ENCODE results near the gene PCDHB4.
"Not testable (repeated sequence)": the region's sequence is repeated elsewhere in the genome, so short reads cannot be mapped to it uniquely, and the experiment has no call there.

PCDHB4 gene

DNA sequence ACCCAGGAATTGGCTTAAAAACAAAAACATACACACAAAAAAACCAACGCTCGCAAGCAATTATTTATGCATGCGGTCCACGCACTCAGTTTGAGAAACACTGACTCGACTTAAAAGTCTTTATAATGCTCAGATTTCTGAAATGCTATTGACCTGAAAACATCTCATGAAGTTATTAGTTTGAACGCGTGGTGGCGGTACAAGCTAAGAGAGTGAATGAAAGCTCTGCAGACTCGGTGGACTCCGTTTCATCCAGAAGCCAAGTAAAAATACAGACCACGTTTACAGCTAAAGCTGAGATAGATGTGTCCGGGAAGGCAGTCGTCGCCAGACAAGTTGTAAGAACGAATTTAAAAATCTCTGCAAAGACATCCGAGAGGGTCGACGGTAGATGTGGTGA is 28.2 kb downstream of the PCDHB4 start, which contains the start of gene PCDHB6:
PCDHB6 (plus strand) TSS at position 246 of the 400 bp plus-strand sequence. CDS start 201 bp downstream, outside the sequence.
- no peak for DNase-seq
- Histone ChIP-seq H3K4me3 (ENCODE audit: insufficient read depth, low read depth, low read length, poor library complexity, severe bottlenecking) (no peak within 1 kb of the TSS), H3K36me3 (ENCODE audit: control insufficient read depth, insufficient read depth, low read length) (no peaks in the 10 kb centered on the region), H3K4me1 (ENCODE audit: control insufficient read depth, insufficient read depth, low read length, poor library complexity, severe bottlenecking) (no peaks in the 10 kb centered on the region), H3K27ac (ENCODE audit: insufficient read depth, low read length, poor library complexity, severe bottlenecking) (no peak within 1 kb of the TSS), H3K27me3 (replicated peaks; ENCODE audit: control insufficient read depth, insufficient read depth, low read length, poor library complexity, severe bottlenecking) (peaks cover 8% of the 10 kb centered on the region), H3K9me3 (ENCODE audit: control insufficient read depth, low read length) (no peaks in the 10 kb centered on the region)

DNA sequence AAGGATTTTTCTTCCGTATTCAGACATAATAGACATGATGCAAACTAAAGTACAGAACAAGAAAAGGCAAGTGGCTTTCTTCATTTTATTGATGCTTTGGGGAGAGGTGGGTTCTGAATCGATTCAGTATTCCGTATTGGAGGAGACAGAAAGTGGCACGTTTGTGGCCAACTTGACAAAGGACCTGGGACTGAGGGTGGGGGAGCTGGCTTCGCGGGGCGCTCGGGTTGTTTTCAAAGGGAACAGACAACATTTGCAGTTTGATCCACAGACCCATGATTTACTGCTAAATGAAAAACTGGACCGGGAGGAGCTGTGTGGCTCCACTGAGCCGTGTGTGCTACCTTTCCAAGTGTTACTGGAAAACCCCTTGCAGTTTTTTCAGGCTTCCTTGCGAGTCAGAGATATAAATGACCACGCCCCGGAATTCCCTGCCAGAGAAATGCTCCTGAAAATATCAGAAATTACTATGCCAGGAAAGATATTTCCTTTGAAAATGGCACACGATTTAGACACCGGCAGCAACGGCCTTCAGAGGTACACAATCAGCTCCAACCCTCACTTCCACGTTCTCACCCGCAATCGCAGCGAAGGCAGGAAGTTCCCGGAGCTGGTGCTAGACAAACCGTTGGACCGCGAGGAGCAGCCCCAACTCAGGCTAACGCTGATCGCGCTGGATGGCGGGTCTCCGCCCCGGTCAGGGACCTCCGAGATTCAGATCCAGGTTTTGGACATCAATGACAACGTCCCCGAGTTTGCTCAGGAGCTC is 28.8 kb downstream of the PCDHB4 start:
- no peaks in the 10 kb centered on the region for H3K4me1 ChIP-seq (ENCODE audit: control insufficient read depth, insufficient read depth, low read length, poor library complexity, severe bottlenecking)
- H3K27ac ChIP-seq (ENCODE audit: insufficient read depth, low read length, poor library complexity, severe bottlenecking), result no peak overlapping the region
- H3K9me3 ChIP-seq (ENCODE audit: control insufficient read depth, low read length), result no peaks in the 10 kb centered on the region
- no peak overlapping the region for H3K4me3 ChIP-seq (ENCODE audit: insufficient read depth, low read depth, low read length, poor library complexity, severe bottlenecking)
- H3K36me3 ChIP-seq (ENCODE audit: control insufficient read depth, insufficient read depth, low read length), result no peaks in the 10 kb centered on the region
- DNase-seq, result no peak
- peaks cover 8% of the 10 kb centered on the region for H3K27me3 ChIP-seq (replicated peaks; ENCODE audit: control insufficient read depth, insufficient read depth, low read length, poor library complexity, severe bottlenecking)

DNA sequence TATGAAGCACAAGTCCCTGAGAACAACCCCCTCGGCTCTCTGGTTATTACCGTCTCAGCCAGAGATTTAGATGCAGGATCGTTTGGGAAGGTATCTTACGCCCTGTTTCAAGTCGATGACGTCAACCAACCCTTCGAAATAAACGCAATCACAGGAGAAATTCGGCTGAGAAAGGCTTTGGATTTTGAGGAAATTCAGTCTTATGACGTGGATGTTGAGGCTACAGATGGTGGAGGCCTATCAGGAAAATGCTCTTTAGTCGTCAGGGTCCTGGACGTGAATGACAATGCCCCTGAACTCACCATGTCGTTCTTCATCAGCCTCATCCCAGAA is 29.3 kb downstream of the PCDHB4 start:
- H3K27ac ChIP-seq (ENCODE audit: insufficient read depth, low read length, poor library complexity, severe bottlenecking), result no peak overlapping the region
- peaks cover 12% of the 10 kb centered on the region for H3K27me3 ChIP-seq (replicated peaks; ENCODE audit: control insufficient read depth, insufficient read depth, low read length, poor library complexity, severe bottlenecking)
- no peak for DNase-seq
- H3K36me3 ChIP-seq (ENCODE audit: control insufficient read depth, insufficient read depth, low read length), result no peaks in the 10 kb centered on the region
- H3K9me3 ChIP-seq (ENCODE audit: control insufficient read depth, low read length), result no peaks in the 10 kb centered on the region
- H3K4me1 ChIP-seq (ENCODE audit: control insufficient read depth, insufficient read depth, low read length, poor library complexity, severe bottlenecking), result no peaks in the 10 kb centered on the region
- no peak overlapping the region for H3K4me3 ChIP-seq (ENCODE audit: insufficient read depth, low read depth, low read length, poor library complexity, severe bottlenecking)

DNA sequence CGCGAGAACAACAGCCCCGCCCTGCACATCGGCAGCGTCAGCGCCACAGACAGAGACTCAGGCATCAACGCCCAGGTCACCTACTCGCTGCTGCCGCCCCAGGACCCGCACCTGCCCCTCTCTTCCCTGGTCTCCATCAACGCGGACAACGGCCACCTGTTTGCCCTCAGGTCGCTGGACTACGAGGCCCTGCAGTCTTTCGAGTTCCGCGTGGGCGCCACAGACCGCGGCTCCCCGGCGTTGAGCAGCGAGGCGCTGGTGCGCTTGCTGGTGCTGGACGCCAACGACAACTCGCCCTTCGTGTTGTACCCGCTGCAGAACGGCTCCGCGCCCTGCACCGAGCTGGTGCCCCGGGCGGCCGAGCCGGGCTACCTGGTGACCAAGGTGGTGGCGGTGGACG is 30.0 kb downstream of the PCDHB4 start:
- H3K27ac ChIP-seq (ENCODE audit: insufficient read depth, low read length, poor library complexity, severe bottlenecking); H3K4me3 ChIP-seq (ENCODE audit: insufficient read depth, low read depth, low read length, poor library complexity, severe bottlenecking); H3K9me3 ChIP-seq (ENCODE audit: control insufficient read depth, low read length); DNase-seq; H3K4me1 ChIP-seq (ENCODE audit: control insufficient read depth, insufficient read depth, low read length, poor library complexity, severe bottlenecking); H3K36me3 ChIP-seq (ENCODE audit: control insufficient read depth, insufficient read depth, low read length): not testable (repeated sequence)
- peaks cover 12% of the 10 kb centered on the region for H3K27me3 ChIP-seq (replicated peaks; ENCODE audit: control insufficient read depth, insufficient read depth, low read length, poor library complexity, severe bottlenecking)

DNA sequence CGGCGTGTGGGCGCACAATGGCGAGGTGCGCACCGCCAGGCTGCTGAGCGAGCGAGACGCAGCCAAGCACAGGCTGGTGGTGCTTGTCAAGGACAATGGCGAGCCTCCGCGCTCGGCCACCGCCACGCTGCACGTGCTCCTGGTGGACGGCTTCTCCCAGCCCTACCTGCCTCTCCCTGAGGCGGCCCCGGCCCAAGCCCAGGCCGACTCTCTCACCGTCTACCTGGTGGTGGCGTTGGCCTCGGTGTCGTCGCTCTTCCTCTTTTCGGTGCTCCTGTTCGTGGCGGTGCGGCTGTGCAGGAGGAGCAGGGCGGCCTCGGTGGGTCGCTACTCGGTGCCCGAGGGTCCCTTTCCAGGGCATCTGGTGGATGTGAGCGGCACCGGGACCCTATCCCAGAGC is 30.5 kb downstream of the PCDHB4 start:
- not testable (repeated sequence) for DNase-seq; H3K4me1 ChIP-seq (ENCODE audit: control insufficient read depth, insufficient read depth, low read length, poor library complexity, severe bottlenecking); H3K4me3 ChIP-seq (ENCODE audit: insufficient read depth, low read depth, low read length, poor library complexity, severe bottlenecking); H3K27ac ChIP-seq (ENCODE audit: insufficient read depth, low read length, poor library complexity, severe bottlenecking); H3K9me3 ChIP-seq (ENCODE audit: control insufficient read depth, low read length); H3K36me3 ChIP-seq (ENCODE audit: control insufficient read depth, insufficient read depth, low read length)
- peaks cover 12% of the 10 kb centered on the region for H3K27me3 ChIP-seq (replicated peaks; ENCODE audit: control insufficient read depth, insufficient read depth, low read length, poor library complexity, severe bottlenecking)

DNA sequence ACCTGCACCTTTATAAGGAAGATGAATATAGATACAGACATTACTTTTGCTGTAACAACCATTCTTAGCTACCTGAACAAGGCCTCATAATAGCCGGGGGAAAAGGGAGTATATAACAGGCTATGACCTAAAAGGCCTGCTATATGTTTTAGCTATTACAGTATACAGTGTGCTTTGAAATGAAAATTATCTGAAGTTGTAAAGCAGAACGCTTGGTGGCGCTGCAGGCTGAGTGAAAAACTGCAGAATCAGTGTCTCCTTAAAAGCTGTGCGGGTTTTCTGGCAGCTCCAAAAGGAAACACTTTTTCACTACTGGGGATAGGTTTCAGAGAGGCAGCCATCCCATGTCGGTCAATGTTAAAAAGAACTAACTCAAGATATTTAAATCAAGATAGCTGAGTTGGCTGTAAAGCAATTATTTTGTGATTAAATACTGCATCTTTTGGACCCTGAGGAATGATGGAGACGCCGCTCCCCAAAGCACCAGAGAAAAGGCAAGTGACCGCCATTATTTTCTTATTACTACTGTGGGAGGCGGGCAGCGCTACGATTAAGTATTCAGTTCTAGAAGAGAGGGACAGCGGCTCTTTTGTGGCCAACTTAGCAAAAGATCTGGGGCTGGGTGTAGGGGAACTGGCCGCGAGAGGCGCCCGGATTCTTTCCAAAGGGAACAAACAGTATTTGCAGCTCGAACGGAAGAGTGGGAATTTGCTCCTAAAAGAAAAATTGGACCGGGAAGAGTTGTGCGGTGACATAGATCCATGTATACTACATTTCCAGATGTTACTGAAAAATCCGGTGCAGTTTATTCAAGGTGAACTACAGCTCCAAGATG is 34.1 kb downstream of the PCDHB4 start:
- Histone ChIP-seq H3K9me3 (ENCODE audit: control insufficient read depth, low read length) (no peaks in the 10 kb centered on the region), H3K27me3 (replicated peaks; ENCODE audit: control insufficient read depth, insufficient read depth, low read length, poor library complexity, severe bottlenecking) (peaks cover 7% of the 10 kb centered on the region), H3K4me3 (ENCODE audit: insufficient read depth, low read depth, low read length, poor library complexity, severe bottlenecking) (no peak overlapping the region), H3K4me1 (ENCODE audit: control insufficient read depth, insufficient read depth, low read length, poor library complexity, severe bottlenecking) (no peaks in the 10 kb centered on the region), H3K36me3 (ENCODE audit: control insufficient read depth, insufficient read depth, low read length) (no peaks in the 10 kb centered on the region), H3K27ac (ENCODE audit: insufficient read depth, low read length, poor library complexity, severe bottlenecking) (no peak overlapping the region)
- no peak for DNase-seq

DNA sequence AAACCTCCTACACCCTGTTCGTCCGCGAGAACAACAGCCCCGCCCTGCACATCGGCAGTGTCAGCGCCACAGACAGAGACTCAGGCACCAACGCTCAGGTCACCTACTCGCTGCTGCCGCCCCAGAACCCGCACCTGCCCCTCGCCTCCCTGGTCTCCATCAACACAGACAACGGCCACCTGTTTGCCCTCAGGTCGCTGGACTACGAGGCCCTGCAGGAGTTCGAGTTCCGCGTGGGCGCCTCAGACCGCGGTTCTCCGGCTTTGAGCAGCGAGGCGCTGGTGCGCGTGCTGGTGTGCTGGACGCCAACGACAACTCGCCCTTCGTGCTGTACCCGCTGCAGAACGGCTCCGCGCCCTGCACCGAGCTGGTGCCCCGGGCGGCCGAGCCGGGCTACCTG is 35.7 kb downstream of the PCDHB4 start:
- not testable (repeated sequence) for H3K9me3 ChIP-seq (ENCODE audit: control insufficient read depth, low read length); H3K36me3 ChIP-seq (ENCODE audit: control insufficient read depth, insufficient read depth, low read length); H3K4me1 ChIP-seq (ENCODE audit: control insufficient read depth, insufficient read depth, low read length, poor library complexity, severe bottlenecking); H3K27ac ChIP-seq (ENCODE audit: insufficient read depth, low read length, poor library complexity, severe bottlenecking); H3K27me3 ChIP-seq (replicated peaks; ENCODE audit: control insufficient read depth, insufficient read depth, low read length, poor library complexity, severe bottlenecking); DNase-seq; H3K4me3 ChIP-seq (ENCODE audit: insufficient read depth, low read depth, low read length, poor library complexity, severe bottlenecking)

DNA sequence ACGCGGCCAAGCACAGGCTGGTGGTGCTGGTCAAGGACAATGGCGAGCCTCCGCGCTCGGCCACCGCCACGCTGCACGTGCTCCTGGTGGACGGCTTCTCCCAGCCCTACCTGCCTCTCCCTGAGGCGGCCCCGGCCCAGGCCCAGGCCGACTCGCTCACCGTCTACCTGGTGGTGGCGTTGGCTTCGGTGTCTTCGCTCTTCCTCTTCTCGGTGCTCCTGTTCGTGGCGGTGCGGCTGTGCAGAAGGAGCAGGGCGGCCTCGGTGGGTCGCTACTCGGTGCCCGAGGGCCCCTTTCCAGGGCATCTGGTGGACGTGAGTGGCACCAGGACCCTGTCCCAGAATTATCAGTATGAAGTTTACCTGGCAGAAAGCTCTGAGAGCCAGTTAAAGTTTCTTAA is 36.3 kb downstream of the PCDHB4 start:
- H3K36me3 ChIP-seq (ENCODE audit: control insufficient read depth, insufficient read depth, low read length); H3K27ac ChIP-seq (ENCODE audit: insufficient read depth, low read length, poor library complexity, severe bottlenecking); H3K27me3 ChIP-seq (replicated peaks; ENCODE audit: control insufficient read depth, insufficient read depth, low read length, poor library complexity, severe bottlenecking); H3K9me3 ChIP-seq (ENCODE audit: control insufficient read depth, low read length); H3K4me1 ChIP-seq (ENCODE audit: control insufficient read depth, insufficient read depth, low read length, poor library complexity, severe bottlenecking); DNase-seq; H3K4me3 ChIP-seq (ENCODE audit: insufficient read depth, low read depth, low read length, poor library complexity, severe bottlenecking): not testable (repeated sequence)

DNA sequence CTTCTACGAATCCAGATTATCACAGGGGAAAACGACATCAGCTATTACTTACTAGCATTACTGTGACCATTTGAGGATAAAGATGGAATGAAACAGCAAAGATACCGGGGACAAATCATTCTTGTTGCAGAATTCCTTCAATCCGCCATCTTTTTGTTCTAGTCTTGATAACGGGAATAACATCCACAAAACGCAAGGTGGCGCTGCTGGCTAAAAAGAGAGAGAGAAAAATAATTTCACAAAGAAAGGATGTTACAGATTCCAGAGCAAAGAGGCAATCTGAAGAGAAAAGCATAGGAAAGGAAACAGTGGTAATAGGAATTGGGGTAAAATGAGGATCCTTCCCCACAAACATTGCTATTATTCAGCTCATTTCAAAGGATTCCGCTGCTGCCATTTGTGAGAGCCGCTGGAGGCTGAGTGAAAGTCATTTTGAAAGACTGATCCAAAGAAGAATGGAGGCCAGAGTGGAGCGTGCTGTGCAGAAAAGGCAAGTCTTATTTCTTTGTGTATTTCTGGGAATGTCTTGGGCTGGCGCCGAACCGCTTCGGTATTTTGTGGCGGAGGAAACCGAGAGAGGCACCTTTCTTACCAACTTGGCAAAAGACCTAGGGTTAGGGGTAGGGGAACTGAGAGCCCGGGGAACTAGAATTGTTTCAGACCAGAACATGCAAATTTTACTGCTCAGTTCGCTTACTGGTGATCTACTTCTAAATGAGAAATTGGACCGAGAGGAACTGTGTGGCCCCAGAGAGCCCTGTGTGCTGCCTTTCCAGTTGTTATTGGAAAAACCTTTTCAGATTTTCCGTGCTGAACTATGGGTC is 51.0 kb downstream of the PCDHB4 start, which contains the start of gene PCDHB7:
PCDHB7 (plus strand) TSS at position 264 of the 824 bp plus-strand sequence; CDS start at position 456, 192 bp downstream.
- Histone ChIP-seq H3K27me3 (replicated peaks; ENCODE audit: control insufficient read depth, insufficient read depth, low read length, poor library complexity, severe bottlenecking) (peaks cover 9% of the 10 kb centered on the region), H3K36me3 (ENCODE audit: control insufficient read depth, insufficient read depth, low read length) (no peaks in the 10 kb centered on the region), H3K9me3 (ENCODE audit: control insufficient read depth, low read length) (no peaks in the 10 kb centered on the region), H3K4me1 (ENCODE audit: control insufficient read depth, insufficient read depth, low read length, poor library complexity, severe bottlenecking) (no peaks in the 10 kb centered on the region), H3K4me3 (ENCODE audit: insufficient read depth, low read depth, low read length, poor library complexity, severe bottlenecking) (no peak within 1 kb of the TSS), H3K27ac (ENCODE audit: insufficient read depth, low read length, poor library complexity, severe bottlenecking) (no peak within 1 kb of the TSS)
- peak in 1 of 3 donors; percentile 3 for DNase-seq

All from effector memory CD4-positive, alpha-beta T cell (primary cell).